Breast epithelium (tissue), 4 donors: Measurements from ENCODE around the gene INTS6L. TPM values are rescaled to one million over a fixed set of nuclear protein-coding genes. Genes with fewer than 3 reads are reported as not detected.

Experiments
- DNase-seq, 2 donors: peaks; one replicate each; pipeline ENCODE4 v3.0.0-alpha.2; 2019; ENCODE audit warnings: low spot score in 2 of 2
- H3K27ac ChIP-seq, 2 donors: fragments of 200-600 bp; sonication (generic) in 1 of 2; one replicate each; pipeline ENCODE4 v1.5.1; 2016 to 2019; ENCODE audit warnings: mild to moderate bottlenecking in 1 of 2
- H3K27me3 ChIP-seq, 2 donors: fragments of 200-600 bp; sonication (generic) in 1 of 2; one replicate each; pipeline versions ENCODE4 v1.5.1 to v1.6.0; 2017 to 2019; ENCODE audit warnings: control low read depth in 1 of 2, mild to moderate bottlenecking in 1 of 2
- H3K36me3 ChIP-seq: fragments of 200-600 bp; one replicate; pipeline ENCODE4 v1.5.1; 2019
- H3K4me1 ChIP-seq, 2 donors: fragments of 200-600 bp; sonication (generic); one replicate each; pipeline ENCODE4 v1.5.1; 2016 to 2019; ENCODE audit warnings: control low read depth in 1 of 2
- H3K4me3 ChIP-seq, 3 donors: fragments of 200-600 bp; sonication (generic); 1 replicate in 2 of 3; 2 replicates in 1 of 3; pipeline ENCODE4 v1.5.1; 2016 to 2019; ENCODE audit warnings: mild to moderate bottlenecking in 3 of 3, moderate library complexity in 2 of 3
- H3K9me3 ChIP-seq, 2 donors: fragments of 200-600 bp; sonication (generic) in 1 of 2; one replicate each; pipeline ENCODE4 v1.5.1; 2016 to 2019; ENCODE audit warnings: control low read depth in 1 of 2
- POLR2A ChIP-seq: fragments of 450-650 bp; IDR thresholded peaks from one replicate; pipeline ENCODE4 v1.6.1; 2016; ENCODE audit warnings: antibody characterized with exemption, mild to moderate bottlenecking, moderate library complexity
- POLR2AphosphoS5 ChIP-seq, 3 donors: sonication (generic); formaldehyde crosslinking; IDR thresholded peaks; one replicate each; pipeline ENCODE4 v1.6.1; 2017; ENCODE audit warnings: antibody characterized with exemption in 3 of 3
- intact Hi-C: fragments of 100-400 bp; cut with DNase I; formaldehyde crosslinking; loops from one replicate; pipeline ENCODE4 v1.15.1; 2023; ENCODE audit warnings: low total_unique reads
- total RNA-seq, 3 donors: library from RNA; depleted of rRNA; stranded (reverse); fragments of >200 nt; gene quantifications; one replicate each; pipeline ENCODE4 v1.1.0, GENCODE V29; 2016
- TF ChIP-seq, protein P1 (sequence below), 3 donors: fragments of 450-650 bp; IDR thresholded peaks; one replicate each; pipeline ENCODE4 v1.5.1; 2016 to 2017; ENCODE audit warnings: antibody characterized with exemption in 3 of 3, mild to moderate bottlenecking in 3 of 3, moderate library complexity in 3 of 3

INTS6L gene
- total RNA-seq, 3 donors from 2014 or later, result 7.7 to 23.4 (median 12.5) TPM

DNA sequence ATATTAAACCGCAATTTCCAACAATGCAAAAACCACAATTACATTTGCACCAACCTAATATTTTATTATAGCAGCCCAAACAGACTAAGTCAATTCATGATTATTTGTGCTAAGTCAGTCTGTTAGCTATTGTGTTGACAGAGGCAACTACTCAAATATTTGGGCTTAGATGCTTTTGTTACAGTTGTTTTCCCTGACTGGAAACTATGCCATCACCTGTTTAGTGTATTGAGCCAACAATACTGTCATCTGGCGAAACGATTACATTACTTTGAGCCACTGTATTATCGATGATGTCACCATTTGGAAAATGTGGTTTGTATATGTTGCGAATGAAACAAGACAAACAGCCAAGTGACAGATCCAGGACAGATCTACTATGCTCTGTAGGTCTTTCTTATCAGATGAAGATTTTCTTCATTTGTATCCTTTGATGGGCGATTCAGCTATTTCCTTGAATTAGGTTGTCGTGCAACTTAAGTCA, 38.7 kb upstream of the INTS6L start:
- TF ChIP-seq POLR2A (no peak), POLR2AphosphoS5 (IDR thresholded peaks at IDR 0.05) (no peak)
- TF ChIP-seq, protein P1, sequence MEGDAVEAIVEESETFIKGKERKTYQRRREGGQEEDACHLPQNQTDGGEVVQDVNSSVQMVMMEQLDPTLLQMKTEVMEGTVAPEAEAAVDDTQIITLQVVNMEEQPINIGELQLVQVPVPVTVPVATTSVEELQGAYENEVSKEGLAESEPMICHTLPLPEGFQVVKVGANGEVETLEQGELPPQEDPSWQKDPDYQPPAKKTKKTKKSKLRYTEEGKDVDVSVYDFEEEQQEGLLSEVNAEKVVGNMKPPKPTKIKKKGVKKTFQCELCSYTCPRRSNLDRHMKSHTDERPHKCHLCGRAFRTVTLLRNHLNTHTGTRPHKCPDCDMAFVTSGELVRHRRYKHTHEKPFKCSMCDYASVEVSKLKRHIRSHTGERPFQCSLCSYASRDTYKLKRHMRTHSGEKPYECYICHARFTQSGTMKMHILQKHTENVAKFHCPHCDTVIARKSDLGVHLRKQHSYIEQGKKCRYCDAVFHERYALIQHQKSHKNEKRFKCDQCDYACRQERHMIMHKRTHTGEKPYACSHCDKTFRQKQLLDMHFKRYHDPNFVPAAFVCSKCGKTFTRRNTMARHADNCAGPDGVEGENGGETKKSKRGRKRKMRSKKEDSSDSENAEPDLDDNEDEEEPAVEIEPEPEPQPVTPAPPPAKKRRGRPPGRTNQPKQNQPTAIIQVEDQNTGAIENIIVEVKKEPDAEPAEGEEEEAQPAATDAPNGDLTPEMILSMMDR (IDR thresholded peaks at IDR 0.05), result no peak
- no peak for DNase-seq
- Histone ChIP-seq H3K27me3 (peaks cover 0 to 42% of the 10 kb centered on the region in 2 donors), H3K9me3 (no peaks in the 10 kb centered on the region), H3K27ac (no peak overlapping the region), H3K4me1 (no peaks in the 10 kb centered on the region), H3K4me3 (no peak overlapping the region), H3K36me3 (no peaks in the 10 kb centered on the region)
- intact Hi-C loops, result no loop called here

GRCh38 chrX:135484641-135485289, 35.7 kb upstream of the INTS6L start:
- DNase-seq, result no peak
- no peak overlapping the region for H3K27ac ChIP-seq
- no peaks in the 10 kb centered on the region for H3K36me3 ChIP-seq
- H3K9me3 ChIP-seq, result no peaks in the 10 kb centered on the region
- H3K4me1 ChIP-seq, result no peaks in the 10 kb centered on the region
- no peak overlapping the region for H3K4me3 ChIP-seq
- TF ChIP-seq, protein P1 (IDR thresholded peaks at IDR 0.05), result peak in 2 of 3 donors; percentile 34 to 36
- TF ChIP-seq POLR2A, result no peak
- peaks cover 0 to 26% of the 10 kb centered on the region in 2 donors for H3K27me3 ChIP-seq
- intact Hi-C loops, result no loop called here

DNA sequence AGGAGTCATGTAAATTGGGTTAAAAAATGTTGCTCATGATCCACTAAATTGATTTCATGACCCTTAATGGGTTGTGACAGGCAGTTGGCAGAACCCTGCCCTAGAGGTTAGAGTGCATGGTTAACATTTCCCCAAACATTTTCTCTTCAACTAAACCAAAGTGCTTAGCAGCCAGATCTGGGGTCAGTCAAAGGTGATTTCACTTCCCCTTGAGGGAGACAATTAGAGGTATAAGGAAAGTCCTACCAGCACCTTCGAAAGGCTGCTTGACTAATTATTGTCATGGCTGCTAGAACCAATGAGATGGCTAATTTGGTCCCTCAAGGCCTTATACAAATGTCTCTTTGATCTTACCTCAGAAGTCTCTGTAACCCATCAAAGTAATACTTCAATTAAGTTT, 30.9 kb upstream of the INTS6L start:
- H3K4me1 ChIP-seq, result no peaks in the 10 kb centered on the region
- intact Hi-C loops, result no loop called here
- TF ChIP-seq, protein P1 (IDR thresholded peaks at IDR 0.05), result no peak
- TF ChIP-seq POLR2A (no peak), POLR2AphosphoS5 (IDR thresholded peaks at IDR 0.05) (no peak)
- no peak overlapping the region for H3K27ac ChIP-seq
- no peaks in the 10 kb centered on the region for H3K36me3 ChIP-seq
- peaks cover 0 to 19% of the 10 kb centered on the region in 2 donors for H3K27me3 ChIP-seq
- no peak for DNase-seq
- no peak overlapping the region for H3K4me3 ChIP-seq
- no peaks in the 10 kb centered on the region for H3K9me3 ChIP-seq

DNA sequence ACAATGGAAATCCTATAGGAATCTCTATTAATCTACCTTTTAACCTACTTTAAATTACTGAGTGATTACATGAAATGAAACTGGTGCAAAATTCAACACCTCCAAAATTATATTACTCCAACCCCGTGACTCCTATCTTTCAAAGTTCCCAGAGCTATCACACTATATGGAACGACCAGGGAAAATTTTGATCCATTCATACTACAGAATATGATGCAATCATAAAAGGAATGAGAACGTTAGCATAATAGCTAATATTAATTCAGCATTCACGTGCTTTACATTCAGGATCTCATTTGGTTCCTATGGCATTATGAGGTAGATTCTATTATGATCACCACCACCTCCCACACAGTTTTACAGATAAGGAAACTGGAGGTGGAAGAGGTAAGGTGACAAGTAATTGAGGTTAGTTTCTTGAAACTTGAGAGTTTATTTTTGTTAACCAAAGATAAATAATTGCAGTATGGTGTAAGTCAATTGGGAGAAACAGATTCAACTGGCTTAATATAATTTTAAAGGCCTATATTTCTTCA, 29.4 kb upstream of the INTS6L start:
- Histone ChIP-seq H3K9me3 (no peaks in the 10 kb centered on the region), H3K27ac (no peak overlapping the region), H3K4me3 (no peak overlapping the region), H3K4me1 (no peaks in the 10 kb centered on the region), H3K36me3 (no peaks in the 10 kb centered on the region), H3K27me3 (peaks cover 0 to 17% of the 10 kb centered on the region in 2 donors)
- DNase-seq, result no peak
- intact Hi-C loops, result no loop called here
- TF ChIP-seq POLR2A, result no peak
- no peak for TF ChIP-seq POLR2AphosphoS5 (IDR thresholded peaks at IDR 0.05)
- TF ChIP-seq, protein P1 (IDR thresholded peaks at IDR 0.05), result no peak

- no peak for DNase-seq
- H3K9me3 ChIP-seq, result no peaks in the 10 kb centered on the region
- H3K4me1 ChIP-seq, result no peaks in the 10 kb centered on the region
- intact Hi-C loops, result no loop called here
- TF ChIP-seq POLR2A (no peak), POLR2AphosphoS5 (IDR thresholded peaks at IDR 0.05) (no peak)
- TF ChIP-seq, protein P1 (IDR thresholded peaks at IDR 0.05), result no peak
- no peaks in the 10 kb centered on the region for H3K36me3 ChIP-seq
- H3K4me3 ChIP-seq, result no peak overlapping the region
- peaks cover 0 to 13% of the 10 kb centered on the region in 2 donors for H3K27me3 ChIP-seq
- no peak overlapping the region for H3K27ac ChIP-seq
These were observed 26.0 kb upstream of the INTS6L start for GRCh38 chrX:135494453-135494852.
